ENCODE data around the gene UPF2. TPM values are rescaled to one million over a fixed set of nuclear protein-coding genes. Genes with fewer than 3 reads are reported as not detected.

The UPF2 gene
- total RNA-seq, 1 donor from 2014 or later = 41.4 TPM

- no peak overlapping the region for H3K4me3 Mint-ChIP-seq
- no peak overlapping the region for H3K27ac Mint-ChIP-seq
- no peaks in the 10 kb centered on the region for H3K27me3 Mint-ChIP-seq
- H3K4me1 Mint-ChIP-seq = peaks cover 3% of the 10 kb centered on the region
- DNase-seq = no peak
- no peaks in the 10 kb centered on the region for H3K36me3 Mint-ChIP-seq (ENCODE audit: low read depth)
- no peaks in the 10 kb centered on the region for H3K9me3 Mint-ChIP-seq
- intact Hi-C loops (cut with micrococcal nuclease) = no loop called here
Measured at GRCh38 chr10:11885437-11886137, 157.0 kb downstream of the UPF2 start.

DNA sequence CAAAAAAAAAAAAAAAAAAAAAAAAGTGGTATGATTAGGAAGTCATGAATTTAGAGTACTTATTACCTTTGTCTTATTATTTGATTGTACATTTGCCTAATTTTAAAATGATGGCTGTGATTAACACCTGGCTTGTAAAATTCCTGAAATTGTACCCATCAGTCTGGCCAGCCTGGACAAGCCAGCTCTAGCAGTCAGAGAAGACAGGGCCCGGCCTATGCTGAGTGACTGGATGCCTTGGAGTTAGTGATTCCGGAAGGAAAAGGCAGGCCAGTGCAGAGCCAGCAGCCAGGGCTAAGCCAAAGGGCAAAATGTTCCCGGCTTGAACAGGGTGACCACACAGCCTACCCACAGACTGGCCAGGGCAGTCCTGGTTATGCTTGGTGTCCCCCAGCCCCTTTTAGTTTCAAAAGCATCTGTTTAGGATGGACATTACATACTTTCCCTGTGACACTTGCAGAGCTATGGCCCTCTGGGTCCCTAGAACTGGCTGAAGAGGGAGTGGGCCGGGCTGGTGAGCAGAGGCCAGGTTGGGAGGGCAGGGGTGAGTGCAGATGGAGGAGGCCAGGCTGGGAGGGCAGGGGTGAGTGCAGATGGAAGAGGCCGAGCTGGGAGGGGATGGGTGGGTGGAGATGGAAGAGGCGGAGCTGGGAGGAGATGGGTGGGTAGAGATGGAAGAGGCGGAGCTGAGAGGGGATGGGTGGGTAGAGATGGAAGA, 157.7 kb downstream of the UPF2 start:
- H3K36me3 Mint-ChIP-seq (ENCODE audit: low read depth) = no peaks in the 10 kb centered on the region
- no peaks in the 10 kb centered on the region for H3K27me3 Mint-ChIP-seq
- intact Hi-C loops (cut with micrococcal nuclease) = no loop called here
- no peak overlapping the region for H3K27ac Mint-ChIP-seq
- H3K4me3 Mint-ChIP-seq = no peak overlapping the region
- H3K4me1 Mint-ChIP-seq = peaks cover 3% of the 10 kb centered on the region
- DNase-seq = no peak
- H3K9me3 Mint-ChIP-seq = no peaks in the 10 kb centered on the region

DNA sequence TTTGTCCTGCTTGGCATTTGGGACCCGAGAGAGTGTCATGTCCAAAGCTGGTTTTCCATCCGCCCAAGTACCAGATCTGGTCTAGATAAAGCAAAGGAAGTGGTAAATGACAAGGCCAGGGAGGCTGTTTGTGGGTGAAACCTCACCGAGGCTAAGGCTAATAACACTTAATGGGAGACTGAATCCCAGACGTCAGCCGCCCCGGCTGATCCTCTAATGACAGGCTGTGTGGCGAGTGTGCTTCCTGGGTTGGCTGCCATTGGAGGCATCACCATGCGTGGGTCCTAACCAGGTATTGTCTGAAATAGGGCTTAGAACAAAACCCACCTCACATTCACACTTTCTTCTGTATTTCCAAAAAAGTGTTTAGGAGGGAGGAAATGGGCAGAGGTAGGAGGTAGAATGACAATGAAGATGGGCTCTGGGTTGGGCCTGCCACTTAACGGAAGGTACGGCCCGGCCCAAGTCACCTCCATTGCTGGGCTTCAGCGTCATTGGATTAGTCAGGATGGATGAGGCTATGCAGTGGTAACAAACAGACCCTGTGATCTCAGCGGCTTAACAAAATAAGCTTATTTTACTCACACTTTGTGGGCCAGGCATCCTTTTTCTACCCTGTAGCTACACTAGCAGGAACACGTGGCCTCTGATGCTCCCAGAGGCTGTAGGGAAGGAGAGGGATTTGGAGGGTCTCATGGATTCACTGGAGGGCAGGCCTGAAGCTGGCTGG, 159.8 kb downstream of the UPF2 start:
- Mint-ChIP-seq H3K36me3 (ENCODE audit: low read depth) (no peaks in the 10 kb centered on the region), H3K4me1 (peaks cover 3% of the 10 kb centered on the region), H3K9me3 (no peaks in the 10 kb centered on the region), H3K27me3 (peaks cover 4% of the 10 kb centered on the region), H3K27ac (no peak overlapping the region), H3K4me3 (no peak overlapping the region)
- intact Hi-C loops (cut with micrococcal nuclease) = no loop called here
- no peak for DNase-seq

DNA sequence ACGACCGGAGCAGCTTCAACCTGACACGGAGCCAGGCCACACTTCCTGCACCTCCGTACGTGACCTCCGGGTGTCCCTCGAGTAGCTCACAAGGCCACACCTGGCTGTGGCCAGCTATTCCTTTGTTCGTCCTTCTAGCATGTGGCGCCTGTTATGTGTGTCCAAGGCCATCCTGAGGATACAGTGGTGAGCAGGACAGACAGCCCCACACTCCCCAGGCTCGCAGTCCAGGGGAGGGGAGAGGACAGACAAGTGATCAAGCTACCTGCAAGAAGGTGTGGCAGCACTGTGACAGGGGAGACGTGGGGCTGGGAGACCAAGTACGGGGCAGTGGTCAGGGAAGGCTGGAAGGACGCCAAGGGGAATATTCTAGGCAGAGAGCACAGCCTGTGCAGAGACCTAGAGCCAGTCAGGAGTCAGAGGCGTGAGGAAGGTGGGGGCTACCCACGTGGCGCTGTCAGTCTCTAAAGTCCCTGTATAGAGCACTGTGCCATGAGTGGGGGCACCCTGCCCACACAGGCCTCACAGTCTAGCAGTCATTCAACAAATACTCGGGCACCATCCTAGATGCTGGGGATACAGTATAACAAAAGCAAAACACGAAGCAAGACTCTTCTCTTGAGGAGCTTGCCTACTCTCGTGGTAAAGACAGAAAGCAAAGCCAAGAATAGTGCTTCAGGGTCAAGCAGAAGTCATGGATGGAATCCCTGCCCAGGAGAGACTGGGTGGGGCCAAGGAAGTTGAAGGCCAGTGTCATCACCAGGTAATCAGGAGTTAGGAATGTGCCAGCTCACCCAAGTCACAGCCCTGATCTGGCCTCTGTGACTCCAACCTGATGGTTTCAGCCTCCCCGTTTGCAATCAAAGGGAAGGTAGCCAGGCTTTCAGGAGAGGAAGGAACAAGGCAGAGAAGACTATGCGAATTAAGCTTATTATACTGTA, 160.9 kb downstream of the UPF2 start:
- Mint-ChIP-seq H3K9me3 (no peaks in the 10 kb centered on the region), H3K4me3 (no peak overlapping the region)

GRCh38 chr10:11881030-11881476, 161.6 kb downstream of the UPF2 start:
- Mint-ChIP-seq H3K27ac (no peak overlapping the region), H3K4me1 (peaks cover 3% of the 10 kb centered on the region), H3K9me3 (no peaks in the 10 kb centered on the region), H3K27me3 (peaks cover 12% of the 10 kb centered on the region), H3K4me3 (no peak overlapping the region), H3K36me3 (ENCODE audit: low read depth) (no peaks in the 10 kb centered on the region)
- DNase-seq = no peak
- intact Hi-C loops (cut with micrococcal nuclease) = no loop called here

More for the DNA sequence above, 160.9 kb downstream of the UPF2 start:
- Mint-ChIP-seq H3K27me3 (peaks cover 5% of the 10 kb centered on the region), H3K4me1 (peaks cover 3% of the 10 kb centered on the region), H3K36me3 (ENCODE audit: low read depth) (no peaks in the 10 kb centered on the region), H3K27ac (no peak overlapping the region)
- DNase-seq = no peak
- intact Hi-C loops (cut with micrococcal nuclease) = no loop called here

DNA sequence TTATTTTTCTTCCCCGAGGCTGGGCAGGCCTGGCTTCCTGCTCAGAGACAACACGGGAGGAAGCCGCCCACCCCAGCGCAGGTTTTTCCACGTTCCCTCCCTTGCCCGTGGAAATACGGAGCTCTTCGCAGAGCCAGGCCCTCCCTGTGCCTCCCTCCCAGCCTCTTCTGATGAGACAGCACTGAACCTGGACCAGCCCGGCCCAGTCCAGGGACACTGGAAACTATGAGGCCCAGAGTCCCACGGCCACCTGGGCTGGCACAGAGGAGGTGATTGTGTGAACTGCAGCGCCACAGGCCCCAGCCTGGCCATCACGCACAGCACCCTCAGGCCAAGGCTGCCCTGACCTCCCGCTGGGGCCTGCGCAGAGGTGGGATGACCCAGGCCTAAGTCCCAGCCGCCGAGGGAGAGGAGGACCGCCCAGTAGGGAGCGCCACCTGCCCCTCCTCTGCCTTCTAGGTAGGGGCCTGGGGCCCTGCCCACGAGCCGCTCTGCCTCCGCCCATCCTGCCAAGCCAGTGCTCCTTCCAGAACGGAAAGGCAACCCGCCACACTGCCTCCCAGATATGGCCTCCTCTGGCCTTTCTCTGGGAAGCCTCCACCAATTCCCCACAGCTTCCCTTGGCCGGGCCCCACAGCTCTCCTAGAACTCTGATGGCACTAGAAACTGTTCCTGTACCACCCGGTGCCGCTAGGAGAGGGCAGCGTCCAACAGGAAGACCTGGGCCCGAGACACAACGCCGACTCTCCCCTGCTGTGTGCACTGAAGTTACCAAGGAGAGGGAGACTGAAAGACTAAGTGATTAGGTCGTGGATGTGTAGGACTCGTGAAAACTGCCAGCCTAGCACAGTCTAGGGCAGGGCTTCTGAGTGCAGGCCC, 162.2 kb downstream of the UPF2 start:
- Mint-ChIP-seq H3K36me3 (ENCODE audit: low read depth) (no peaks in the 10 kb centered on the region), H3K4me3 (no peak overlapping the region), H3K4me1 (peaks cover 3% of the 10 kb centered on the region), H3K27me3 (peaks cover 12% of the 10 kb centered on the region), H3K9me3 (no peaks in the 10 kb centered on the region), H3K27ac (no peak overlapping the region)
- DNase-seq = no peak
- intact Hi-C loops (cut with micrococcal nuclease) = no loop called here

GRCh38 chr10:11879387-11880094, 163.1 kb downstream of the UPF2 start:
- intact Hi-C loops (cut with micrococcal nuclease) = no loop called here
- H3K27ac Mint-ChIP-seq = no peak overlapping the region
- no peak for DNase-seq
- no peaks in the 10 kb centered on the region for H3K9me3 Mint-ChIP-seq
- peaks cover 14% of the 10 kb centered on the region for H3K27me3 Mint-ChIP-seq
- H3K4me3 Mint-ChIP-seq = no peak overlapping the region
- peaks cover 8% of the 10 kb centered on the region for H3K4me1 Mint-ChIP-seq
- H3K36me3 Mint-ChIP-seq (ENCODE audit: low read depth) = no peaks in the 10 kb centered on the region

DNA sequence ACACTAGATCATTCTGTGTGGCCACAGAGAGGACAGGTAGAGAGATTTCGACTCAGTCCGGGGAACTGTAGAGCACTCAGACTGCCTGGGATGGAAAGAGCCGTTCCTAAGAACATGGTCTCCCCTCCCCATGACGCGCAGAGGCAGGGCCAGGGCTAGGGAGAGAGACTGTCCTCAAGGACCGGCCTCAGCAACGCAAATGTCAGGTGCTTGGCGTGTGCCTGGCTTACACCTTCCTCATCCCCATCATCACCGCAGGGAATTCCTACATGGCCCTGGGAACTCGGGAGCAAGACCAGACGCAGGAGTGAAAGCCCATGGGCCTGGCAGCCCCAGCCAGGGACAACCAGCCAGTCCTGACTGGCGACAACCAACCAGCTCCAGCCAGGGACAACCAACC, 163.8 kb downstream of the UPF2 start:
- intact Hi-C loops (cut with micrococcal nuclease) = no loop called here
- Mint-ChIP-seq H3K9me3 (no peaks in the 10 kb centered on the region), H3K4me3 (no peak overlapping the region), H3K27ac (no peak overlapping the region), H3K27me3 (peaks cover 15% of the 10 kb centered on the region), H3K4me1 (peaks cover 11% of the 10 kb centered on the region), H3K36me3 (ENCODE audit: low read depth) (no peaks in the 10 kb centered on the region)
- DNase-seq = no peak

DNA sequence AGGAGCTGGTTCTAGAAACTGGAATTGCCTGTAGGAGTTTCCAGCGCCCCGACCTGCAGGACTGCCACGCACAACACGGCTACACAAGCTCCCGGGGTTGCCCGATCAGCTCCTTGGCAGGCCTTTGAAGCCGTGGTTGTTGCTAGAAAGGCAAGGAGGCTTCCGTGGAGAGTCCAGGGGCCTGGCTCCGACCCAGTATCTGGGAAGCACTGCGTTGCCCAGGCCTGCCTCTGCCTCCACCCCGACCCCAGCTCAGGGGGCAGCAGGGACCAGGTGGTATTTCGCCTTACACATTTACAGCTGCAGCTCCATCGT, 165.1 kb downstream of the UPF2 start:
- H3K27me3 Mint-ChIP-seq = peaks cover 24% of the 10 kb centered on the region
- no peaks in the 10 kb centered on the region for H3K36me3 Mint-ChIP-seq (ENCODE audit: low read depth)
- no peak overlapping the region for H3K4me3 Mint-ChIP-seq
- H3K9me3 Mint-ChIP-seq = no peaks in the 10 kb centered on the region
- peaks cover 9% of the 10 kb centered on the region for H3K4me1 Mint-ChIP-seq
- no peak for DNase-seq
- intact Hi-C loops (cut with micrococcal nuclease) = no loop called here
- H3K27ac Mint-ChIP-seq = no peak overlapping the region

DNA sequence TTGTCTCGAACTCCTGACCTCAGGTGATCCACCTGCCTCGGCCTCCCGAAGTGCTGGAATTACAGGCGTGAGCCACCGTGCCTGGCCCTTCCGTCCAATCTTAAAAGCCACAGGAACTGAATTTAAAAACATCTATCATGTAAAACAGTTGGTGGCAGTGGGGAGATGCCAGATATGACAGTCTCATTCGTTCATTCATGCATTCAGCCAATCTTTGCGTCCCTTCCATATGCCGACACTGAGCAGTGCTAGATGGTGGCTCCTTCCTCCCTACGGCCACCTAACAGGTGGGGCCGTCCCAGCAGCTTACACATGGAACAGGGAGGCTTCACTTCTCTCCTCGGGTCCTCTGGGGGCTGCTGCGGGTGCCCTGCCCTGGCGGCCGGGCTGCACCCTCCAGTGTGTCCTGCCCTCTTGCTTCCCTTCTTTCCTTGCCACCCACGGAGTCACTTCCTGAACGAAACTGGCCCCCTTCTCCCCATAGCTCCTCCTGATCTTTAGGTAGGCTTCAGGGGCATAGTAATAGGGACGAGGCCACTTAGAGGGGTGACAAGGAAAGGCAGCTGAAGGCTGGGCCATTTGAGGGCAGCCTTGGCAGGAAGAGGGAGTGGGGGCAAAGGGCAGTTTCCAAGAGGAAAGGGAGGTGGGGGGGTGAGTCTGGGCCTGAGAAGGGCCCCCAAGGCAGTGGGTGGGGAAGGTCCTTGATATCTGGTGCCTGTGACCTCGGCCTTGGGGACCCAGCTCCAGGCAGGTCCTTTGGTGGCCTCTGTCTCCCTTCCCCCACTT, 165.6 kb downstream of the UPF2 start:
- no peak overlapping the region for H3K4me3 Mint-ChIP-seq
- no peak for DNase-seq

DNA sequence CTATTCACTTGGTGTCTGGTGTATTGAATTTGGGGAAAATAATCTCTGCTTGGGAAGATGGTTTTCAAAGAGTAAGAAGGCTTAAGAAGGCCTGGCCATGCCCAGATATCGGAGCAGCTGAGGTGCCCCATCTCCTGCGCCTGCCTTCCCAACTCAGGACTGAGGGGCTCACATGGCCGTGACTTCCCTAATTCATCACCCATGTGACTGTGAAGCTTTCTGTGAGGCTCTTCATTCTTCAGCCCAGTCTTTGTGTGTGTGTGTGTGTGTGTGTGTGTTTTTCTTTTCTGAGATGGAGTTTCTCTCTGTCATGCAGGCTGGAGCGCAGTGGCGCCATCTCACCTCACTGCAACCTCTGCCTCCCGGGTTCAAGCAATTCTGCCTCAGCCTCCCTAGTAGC, 166.3 kb downstream of the UPF2 start:
- intact Hi-C loops (cut with micrococcal nuclease) = no loop called here
- no peaks in the 10 kb centered on the region for H3K9me3 Mint-ChIP-seq
- no peak for DNase-seq
- no peak overlapping the region for H3K4me3 Mint-ChIP-seq
- H3K27ac Mint-ChIP-seq = no peak overlapping the region
- H3K36me3 Mint-ChIP-seq (ENCODE audit: low read depth) = no peaks in the 10 kb centered on the region
- peaks cover 12% of the 10 kb centered on the region for H3K4me1 Mint-ChIP-seq
- peaks cover 32% of the 10 kb centered on the region for H3K27me3 Mint-ChIP-seq

More for the DNA sequence above, 165.6 kb downstream of the UPF2 start:
- H3K9me3 Mint-ChIP-seq = no peaks in the 10 kb centered on the region
- H3K27me3 Mint-ChIP-seq = peaks cover 28% of the 10 kb centered on the region
- intact Hi-C loops (cut with micrococcal nuclease) = no loop called here
- peaks cover 8% of the 10 kb centered on the region for H3K4me1 Mint-ChIP-seq
- no peaks in the 10 kb centered on the region for H3K36me3 Mint-ChIP-seq (ENCODE audit: low read depth)
- H3K27ac Mint-ChIP-seq = no peak overlapping the region
